CD4-positive, alpha-beta T cell treated with Interleukin-15 for 1 hour (primary cell): ENCODE measurements around the gene CSMD2.

Experiments used
- DNase-seq: peaks from one replicate; pipeline ENCODE4 v3.0.0-alpha.2; 2020

CSMD2 gene

DNA sequence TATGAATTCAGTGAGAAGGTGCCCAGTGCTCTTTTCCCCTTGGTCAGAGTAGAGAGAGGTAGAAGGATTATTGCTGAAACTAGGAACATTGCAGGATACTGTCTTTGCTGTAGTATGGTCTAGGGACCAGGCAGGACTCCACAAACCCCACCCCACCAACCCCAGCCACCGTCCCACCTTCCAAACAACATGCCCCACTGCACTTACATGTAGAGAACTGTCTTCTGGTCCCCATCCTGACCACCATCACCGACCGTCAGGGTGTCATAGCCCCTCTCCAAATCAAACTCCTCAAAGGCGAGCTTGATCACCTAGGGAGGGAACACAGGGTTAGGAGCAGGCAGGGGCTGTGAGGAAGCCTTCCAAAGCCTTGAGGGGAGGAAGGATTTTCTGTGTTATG is 372.8 kb downstream of the CSMD2 start:
- no peak for DNase-seq

DNA sequence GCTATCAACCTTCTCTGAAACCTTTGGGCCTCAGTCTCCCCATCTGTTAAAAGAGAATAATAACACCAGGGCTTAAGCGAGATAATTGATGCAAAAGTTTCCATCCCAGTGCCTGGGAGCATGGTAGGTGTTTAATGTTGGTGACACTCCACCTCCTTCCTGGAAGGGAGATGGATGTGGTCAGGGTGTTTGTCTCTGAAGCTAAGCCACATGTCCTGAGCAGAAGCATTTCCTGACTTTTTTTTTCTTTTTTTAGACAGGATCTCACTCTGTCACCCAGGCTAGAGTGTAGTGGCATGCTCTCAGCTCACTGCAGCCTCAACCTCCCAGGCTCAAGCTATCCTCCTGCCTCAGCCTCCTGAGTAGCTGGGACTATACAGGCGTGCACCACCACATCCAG is 373.8 kb downstream of the CSMD2 start:
- DNase-seq: no peak

DNA sequence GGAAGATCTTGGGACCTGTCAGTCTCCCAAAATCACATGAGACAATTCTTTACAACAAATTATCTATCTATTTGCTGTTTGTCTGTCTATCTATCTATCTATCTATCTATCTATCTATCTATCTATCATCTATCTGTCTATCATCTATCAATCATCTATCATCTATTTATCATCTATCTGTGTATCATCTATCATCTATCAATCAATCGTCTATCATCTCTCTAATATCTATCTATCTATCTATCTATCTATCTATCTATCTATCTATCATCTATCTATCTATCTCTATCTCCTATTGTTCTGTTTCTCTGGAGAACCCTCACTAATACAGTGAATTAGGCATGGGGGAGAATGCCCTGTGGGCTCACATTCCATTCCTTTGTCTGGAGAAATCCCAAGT is 374.5 kb downstream of the CSMD2 start:
- no peak for DNase-seq

DNA sequence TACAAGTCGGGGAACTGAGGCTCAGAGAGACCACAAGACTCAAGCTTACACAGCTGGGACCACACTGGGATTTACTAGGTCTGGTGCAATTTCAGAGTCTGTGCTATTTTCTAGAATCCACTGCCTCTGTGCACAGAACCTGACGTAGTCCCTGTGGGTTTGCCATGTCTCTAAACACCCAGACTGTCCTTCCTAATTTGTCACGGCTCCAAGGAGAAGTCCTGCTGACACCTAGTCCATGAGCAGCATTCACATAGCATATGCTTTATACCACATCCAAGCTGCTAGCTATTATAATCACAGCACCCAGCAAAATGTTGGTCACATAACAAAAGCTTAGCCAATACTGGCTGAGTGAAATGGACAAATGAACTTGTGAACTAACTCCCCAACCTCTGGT is 380.2 kb downstream of the CSMD2 start:
- DNase-seq: no peak

DNA sequence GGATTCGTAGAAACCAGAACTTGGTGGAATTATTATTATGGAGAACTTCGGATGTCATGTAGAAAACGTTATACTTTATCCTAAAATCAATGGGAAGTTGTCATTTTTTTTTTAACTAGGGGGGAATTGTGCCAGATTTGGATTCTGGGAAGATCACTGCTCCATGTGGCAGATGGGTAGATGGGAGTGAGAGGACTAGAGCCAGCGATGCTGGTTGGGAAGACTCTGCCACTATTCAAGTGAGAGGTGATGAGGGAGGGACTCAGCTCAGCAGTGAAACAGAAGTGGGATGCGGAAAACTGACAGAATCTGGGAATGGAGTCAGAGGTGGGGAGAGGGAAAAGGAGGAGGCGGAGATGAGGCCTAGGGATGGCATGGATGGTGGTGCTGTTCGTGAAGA is 382.3 kb downstream of the CSMD2 start:
- DNase-seq: no peak

DNA sequence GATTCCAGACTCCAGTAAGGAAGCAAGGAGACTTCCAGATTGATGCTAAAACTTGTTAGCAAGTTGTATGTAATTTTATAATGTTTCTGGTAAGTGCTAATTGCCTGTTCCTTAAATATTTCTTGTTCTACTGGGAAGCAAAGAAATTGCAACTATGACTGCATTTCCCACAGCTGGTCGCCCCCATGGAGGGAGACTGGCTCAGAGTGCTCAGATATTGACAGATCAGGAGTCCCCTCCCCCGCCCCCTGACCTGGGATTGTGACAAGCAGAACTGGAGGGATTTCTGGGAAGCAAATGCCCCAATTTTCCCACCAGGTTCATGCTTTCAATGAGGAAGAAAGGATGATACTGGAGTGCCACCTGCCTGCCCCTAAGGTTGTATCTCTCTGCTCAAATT is 383.4 kb downstream of the CSMD2 start:
- DNase-seq: no peak

DNA sequence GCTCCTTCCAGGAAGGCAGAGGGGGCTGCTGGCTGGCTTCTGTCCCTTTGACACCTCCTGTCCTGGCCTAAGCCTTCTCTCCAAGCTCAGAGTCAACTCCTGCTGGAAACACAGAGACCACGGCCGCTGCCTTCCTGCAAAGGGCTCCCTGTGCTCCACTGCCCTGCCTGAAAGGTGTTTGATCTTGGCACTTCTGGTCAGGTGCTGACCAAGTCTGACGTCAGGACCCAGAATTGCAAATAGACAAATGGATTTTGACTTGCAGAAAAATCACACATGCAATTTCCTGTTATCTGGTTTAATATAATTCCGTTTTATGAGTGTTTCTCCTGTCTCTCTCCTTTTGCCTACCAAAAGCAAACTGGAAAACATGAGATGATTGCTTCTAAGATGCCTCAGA is 387.7 kb downstream of the CSMD2 start:
- DNase-seq: no peak

DNA sequence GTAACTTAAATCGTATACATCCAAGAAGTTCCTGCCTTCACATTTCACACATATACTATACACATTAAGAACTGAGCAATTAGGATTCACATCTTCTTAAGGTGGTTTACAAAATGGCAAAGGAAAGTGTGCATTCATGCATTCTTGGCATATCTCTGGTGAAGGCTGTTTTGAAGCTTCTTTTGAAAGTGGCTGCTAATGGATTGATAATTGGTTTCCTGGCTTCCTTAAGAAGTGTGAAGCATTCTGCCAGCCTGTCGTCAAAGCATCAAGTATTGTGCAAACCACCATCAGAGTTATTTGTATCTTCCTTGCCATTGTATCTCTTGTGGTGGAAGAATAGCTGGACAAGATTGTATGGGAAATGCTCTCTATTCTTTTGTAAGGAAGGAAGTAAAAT is 396.2 kb downstream of the CSMD2 start:
- DNase-seq: no peak

DNA sequence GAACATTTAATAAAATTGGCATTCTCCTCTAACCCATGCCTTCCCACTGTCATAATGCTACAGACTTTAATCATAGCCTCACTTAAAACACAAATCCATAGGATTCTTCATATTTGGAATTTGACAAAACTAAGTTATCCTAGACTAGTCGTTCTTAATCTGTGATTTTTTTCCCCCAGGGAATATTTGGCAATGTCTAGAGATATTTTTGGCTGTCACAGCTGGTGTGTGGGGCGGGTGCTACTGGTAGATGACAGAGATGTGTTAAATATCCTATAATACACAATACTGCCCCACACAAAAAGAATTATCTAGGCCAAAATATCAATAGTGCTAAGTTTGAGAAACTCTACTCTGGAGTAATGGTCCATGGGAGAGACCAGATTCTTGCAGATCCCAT is 396.9 kb downstream of the CSMD2 start:
- DNase-seq: no peak

DNA sequence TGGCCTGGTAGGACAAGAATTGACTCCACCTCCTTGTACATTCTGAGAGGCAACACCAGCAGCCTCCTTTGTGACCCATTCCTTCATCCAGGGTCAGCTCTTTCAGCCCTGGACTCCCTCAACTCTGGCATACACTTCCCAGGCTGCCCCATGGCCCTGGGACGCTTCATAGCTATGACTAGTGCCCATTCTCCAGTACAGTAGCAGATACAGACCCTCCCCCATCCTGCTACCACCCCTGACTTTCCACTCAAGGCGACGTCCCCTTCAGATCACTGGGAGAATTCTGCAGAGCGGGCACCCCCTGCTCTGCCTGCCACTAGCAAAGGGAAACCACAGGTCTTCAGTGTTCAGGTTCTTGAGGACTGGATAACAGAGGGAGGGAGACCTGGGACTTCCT is 400.9 kb downstream of the CSMD2 start:
- no peak for DNase-seq

DNA sequence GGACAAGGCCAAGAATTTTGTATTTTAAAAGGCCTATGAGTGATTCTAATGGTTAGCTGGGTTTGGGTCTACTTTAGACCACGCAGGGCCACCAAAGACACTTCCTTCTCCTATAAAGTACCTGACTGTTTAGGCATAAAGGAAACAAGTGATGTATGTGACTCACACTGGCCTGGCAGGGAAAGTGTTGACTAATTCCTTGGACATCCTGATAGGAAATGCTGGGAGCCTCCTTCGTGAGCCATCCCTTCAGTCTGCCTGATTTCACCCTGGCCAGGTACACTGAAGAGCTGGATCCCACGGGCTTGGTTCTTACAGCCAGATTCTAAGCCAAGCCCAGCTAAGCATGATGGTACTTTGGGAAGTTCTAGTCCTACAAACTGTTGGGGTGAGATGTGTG is 401.6 kb downstream of the CSMD2 start:
- DNase-seq: no peak

DNA sequence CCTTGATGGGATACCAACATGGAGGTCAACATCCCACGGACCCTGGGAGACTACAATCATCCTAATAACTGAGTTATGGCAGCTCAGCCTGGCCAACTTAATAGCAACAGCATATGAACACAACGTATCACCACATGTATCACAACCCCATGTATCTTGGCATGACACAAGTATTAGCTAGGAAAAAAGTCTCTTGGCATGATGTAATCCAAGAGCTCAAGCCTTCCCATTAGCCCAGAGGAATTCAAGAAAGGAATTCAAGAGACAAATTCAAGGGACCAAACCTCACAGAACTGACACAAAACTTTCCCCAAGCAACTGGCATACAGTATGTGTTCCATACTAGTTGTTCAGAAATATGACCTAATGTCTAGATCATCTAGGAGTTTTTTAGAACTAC is 402.1 kb downstream of the CSMD2 start:
- DNase-seq: no peak

DNA sequence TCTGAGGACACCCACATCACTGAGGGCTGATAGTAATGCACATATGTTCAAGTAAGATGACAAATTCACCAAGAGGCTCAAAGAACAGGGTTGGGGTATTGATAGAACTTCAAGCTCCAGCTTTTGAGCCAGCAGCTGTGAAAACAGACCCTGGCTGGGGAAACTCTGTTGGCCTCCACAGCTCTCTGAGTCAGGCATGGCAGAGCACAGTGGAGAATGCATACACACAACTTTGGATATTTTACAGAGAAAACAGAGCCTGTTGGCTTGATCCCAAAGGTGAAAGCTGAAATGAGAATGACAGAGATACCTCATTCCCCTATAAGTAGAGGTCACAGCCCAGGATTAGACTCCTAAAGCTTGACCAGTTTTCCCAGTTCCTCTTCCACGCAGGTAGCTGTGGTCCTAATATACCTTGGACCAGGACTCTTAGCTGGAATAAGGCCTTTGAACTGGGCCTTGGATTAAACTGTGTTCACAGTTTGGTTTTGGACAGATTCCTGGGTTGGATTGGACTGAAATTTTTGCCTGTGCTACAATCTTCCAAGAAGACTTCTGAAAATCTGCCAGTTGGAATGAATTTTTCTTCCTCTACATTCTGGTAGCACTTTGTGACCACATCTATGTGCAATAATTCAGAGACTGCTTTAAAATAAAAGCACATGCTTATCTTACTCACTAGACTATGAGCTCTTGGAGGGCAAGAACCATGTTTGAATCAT is 402.8 kb downstream of the CSMD2 start:
- DNase-seq: no peak

DNA sequence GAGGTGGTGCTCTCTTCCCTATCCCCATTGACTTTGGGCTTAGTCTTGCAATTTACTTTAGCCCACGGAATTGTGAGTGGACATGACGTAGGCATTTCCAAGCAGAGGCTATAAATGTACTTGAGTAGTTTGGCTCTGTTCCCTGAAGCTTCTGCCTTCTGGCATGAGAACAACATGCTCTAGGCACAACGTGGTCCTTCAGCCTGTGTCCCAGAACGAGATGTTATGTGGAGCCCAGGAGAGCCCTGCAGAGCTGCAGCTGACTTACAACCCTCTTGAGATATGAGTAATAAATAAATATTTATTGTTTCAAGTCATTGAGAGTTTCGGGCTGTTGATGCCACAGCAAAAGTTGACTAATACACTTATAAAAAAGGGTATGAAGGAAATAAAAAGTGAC is 406.3 kb downstream of the CSMD2 start:
- no peak for DNase-seq

DNA sequence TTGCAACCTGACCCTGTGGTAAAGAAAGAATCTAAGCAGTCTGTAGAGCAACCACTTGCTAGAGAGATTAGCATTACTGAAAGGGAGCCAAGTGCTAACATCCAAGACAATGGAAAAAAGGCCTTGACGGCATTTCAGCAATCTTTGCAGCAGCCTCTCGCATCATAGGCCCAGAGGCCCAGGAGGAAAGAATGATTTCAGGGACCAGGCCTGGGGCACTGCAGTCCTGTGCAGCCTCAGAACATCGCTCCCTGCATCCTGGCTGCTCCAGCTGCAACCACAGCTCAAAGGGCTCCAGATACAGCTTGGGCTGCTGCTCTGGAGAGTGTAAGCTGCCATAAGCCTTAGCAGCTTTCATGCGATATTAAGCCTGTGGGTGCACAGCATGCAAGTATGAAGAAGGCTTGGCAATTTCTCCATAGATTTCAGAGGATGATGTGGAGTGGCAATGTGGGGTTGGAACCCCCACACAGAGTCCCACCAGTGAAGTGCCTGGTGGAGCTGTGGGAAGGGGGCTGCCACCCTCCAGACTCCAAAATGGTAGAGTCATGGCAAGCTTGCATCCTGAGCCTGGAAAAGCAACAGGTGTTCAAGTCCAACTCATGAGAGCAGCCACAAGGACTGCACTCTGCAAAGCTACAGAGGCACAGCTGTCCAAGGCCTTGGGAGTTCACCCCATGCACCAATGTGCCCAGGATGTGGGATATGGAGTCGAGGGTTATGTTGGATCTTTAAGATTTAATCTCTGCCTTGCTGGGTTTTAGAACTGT is 411.8 kb downstream of the CSMD2 start:
- no peak for DNase-seq

DNA sequence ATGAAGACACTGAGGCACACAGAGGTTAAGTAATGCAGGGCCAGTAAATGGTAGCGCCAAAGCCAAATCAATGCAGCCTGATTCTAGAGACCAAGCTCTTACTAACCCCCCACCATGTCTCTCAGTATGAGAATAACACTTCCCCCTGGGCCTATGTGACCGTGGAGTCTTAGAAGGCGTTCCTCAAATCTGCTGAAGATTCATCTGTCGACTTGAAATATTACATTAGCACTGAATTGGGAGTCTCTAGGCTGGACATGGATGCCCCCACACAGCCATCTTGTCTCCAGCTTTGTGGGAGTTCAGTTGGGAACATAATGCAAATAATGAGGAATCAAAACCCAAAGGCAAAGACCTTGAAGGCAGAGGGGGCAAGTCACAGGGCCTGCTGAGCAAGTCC is 419.1 kb downstream of the CSMD2 start:
- DNase-seq: no peak

DNA sequence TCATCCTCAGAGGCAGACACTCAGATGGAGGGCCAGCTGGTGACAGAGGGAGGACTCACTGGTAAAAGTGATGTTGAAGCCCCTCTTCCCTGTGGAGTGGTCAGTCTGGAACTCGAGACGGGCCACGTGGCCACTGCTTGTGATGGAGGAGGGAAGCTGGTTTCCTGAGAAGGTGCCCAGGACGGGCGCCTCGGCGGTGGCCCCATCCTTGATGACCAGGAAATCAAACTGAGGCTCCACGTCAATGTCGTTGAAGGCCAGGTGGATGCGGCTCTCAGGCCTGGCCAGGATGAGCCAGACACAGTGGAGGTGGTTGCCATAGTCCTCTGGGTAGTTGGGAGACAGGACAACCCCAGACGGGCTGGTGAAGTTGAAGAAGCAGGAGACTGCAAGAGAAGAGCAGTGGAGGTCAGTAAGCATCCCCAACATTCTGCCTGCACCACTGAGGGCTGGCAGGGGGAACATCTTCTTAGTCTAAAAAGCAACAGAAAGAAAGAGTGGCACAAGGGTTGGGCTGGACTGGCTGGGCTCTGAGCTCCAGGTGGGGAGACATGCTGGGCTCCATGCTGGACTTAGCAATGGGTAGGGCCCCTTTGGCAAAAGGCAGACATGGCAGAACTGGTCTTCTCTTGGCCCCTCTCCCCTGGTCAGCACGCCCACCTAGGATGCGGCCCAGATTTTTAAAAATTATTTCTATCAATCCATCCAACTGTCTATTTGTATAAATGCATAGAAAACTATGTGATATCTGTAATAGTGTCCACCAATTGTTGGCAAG is 421.6 kb downstream of the CSMD2 start:
- no peak for DNase-seq

DNA sequence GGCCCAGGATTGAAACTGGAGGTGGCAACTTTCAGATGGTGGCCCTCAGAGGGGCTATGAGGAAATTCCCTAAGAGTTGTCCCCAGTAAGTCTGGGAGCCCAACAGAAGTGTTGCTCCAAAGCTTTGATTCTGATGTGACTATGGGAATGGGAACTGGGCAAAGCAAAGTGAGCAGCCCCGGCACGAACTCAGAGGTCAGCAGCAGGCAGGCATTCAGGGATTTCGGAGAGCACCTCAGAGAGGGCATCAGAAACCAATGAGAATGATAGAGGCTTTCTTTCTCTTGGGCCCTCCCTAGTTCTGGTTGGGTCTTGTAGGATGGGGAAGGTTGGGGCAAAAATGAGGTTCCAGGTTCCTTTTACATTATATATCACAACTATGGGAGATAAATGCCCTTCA is 422.4 kb downstream of the CSMD2 start:
- no peak for DNase-seq

DNA sequence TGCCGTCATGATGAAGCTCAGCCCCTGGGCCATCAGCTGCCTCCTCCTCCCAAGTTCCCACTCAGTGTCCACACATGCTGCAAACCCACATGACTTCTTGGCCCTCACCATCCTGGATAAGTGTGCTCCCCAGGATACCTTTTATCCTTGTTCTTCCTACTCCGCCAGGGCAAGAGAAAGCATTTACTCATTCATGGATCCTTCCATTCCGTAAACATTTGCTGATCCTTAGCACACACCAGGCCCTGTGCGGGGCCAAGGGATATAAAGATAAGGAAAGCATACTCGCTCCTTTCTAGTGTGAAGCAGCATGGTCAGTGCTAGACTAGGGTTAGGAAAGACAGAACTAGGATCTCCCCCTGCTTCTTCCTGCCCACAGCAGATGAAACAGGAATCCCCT is 423.3 kb downstream of the CSMD2 start:
- DNase-seq: no peak

DNA sequence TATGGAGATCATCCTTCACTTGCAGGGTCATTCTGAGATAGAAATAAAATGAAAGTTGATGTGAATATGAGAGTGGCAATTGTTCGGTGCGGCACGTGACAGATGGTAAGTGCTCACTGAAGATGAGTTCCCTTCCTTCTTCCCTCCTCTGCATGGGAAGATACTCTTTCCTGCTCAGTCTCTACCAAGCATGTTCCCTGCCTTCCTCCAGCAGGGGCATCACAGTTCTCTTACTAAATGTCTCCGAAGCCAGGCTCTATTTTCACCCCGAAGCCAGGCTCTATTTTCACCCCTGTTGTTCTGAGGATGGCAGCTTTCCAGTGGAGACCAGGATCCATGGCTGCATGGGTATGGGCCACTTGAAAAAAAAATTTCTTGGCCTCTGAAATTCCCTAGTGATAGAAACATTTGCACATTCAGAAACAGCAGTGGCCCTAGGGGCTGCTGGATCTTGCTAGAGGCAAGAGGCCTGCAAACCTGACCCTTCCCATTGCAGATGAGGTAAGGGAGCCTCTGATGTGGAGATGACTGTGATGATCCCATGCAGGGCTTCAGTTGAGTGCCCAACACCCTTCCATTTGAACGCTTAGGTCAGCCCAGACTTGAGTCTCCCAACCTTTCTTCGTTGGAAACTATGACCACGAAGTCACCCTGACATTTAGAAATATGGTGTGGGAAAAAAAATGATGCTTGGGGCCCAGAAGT is 424.8 kb downstream of the CSMD2 start:
- DNase-seq: no peak

DNA sequence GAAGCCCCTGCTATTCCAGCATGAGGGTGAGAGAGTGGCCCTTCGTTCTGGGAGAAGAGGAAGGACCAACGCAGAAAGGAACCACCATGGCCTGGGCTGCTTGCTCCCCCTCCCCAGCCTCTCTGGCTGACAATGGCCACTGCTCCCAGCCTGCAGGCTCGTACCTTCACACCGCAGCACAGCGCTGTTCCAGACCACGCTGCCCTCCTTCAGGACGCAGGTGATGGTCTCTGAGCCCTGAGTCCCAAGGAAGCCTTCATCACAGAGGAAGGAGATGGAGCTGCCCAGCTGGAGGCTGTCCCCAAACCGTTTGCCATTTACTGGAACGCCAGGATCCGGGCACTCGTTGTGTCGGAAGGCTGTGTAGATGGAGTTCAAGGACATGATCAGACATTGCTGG is 426.1 kb downstream of the CSMD2 start:
- no peak for DNase-seq

DNA sequence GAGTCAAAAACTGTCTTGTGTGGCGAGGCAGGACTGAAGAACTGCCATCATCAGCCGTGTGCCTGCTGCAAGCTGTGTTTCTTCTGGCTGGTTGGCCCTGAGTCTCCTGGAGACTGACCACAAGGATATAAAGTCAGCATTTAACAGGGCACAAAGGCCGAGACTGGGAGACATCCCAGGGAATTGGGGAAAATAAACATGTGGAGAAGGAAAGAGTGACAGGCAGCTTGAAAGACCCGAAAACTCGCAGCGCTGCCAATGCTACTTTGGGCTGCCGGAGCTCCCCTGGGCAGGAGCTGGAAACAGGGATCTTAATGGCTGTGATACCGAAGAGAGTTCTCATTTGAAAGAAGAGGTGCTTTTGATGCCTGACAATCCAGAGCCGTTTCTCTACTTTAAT is 426.5 kb downstream of the CSMD2 start:
- DNase-seq: no peak

DNA sequence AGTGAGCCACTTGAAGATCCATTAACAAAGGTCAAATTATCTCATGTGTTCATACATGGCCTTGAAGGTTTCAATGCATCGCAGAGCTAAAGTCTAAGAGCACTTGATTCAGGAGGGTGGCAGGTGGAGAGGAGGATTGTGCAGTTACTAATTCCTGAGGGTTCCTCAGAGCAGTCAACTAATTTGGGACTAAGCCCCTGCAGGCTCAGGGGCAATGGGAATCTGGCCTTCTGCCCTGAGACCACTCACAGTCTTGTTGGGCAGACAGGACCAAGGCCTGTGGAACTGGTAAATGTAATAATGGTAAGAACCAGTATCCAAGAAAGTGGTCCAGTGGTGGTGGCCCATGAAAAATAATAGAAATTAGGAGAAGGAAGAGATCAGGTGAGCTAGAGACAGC is 428.5 kb downstream of the CSMD2 start:
- DNase-seq: no peak
